Measurements from ENCODE around the gene TLE6.
"Not testable (repeated sequence)": the region's sequence is repeated elsewhere in the genome, so short reads cannot be mapped to it uniquely, and the experiment has no call there.

Gene TLE6

GRCh38 chr19:3034656-3035541 lies 57.5 kb downstream of the TLE6 start:
- peaks cover 29% of the 10 kb centered on the region for H3K4me1 Mint-ChIP-seq (ENCODE audit: low read depth)
- intact Hi-C loops (cut with micrococcal nuclease), result loop anchor here (5.0 kb wide), 1 partner anchor 58 kb away; the partner anchor contains the start of gene TLE6
- H3K4me3 Mint-ChIP-seq, result peak overlapping the region; percentile 83
- peaks cover 68% of the 10 kb centered on the region for H3K27me3 Mint-ChIP-seq
- no peaks in the 10 kb centered on the region for H3K36me3 Mint-ChIP-seq (ENCODE audit: low read depth)
- no peaks in the 10 kb centered on the region for H3K9me3 Mint-ChIP-seq
- peak overlapping the region; percentile 93 for H3K27ac Mint-ChIP-seq

GRCh38 chr19:3035542-3036118 lies 58.3 kb downstream of the TLE6 start:
- H3K36me3 Mint-ChIP-seq (ENCODE audit: low read depth), result no peaks in the 10 kb centered on the region
- H3K9me3 Mint-ChIP-seq, result no peaks in the 10 kb centered on the region
- H3K4me1 Mint-ChIP-seq (ENCODE audit: low read depth), result peaks cover 29% of the 10 kb centered on the region

GRCh38 chr19:3036119-3036976 lies 59.0 kb downstream of the TLE6 start:
- intact Hi-C loops (cut with micrococcal nuclease), result loop anchor here (5.0 kb wide), 1 partner anchor 59 kb away; the partner anchor contains the start of gene TLE6
- Mint-ChIP-seq H3K27me3 (peaks cover 65% of the 10 kb centered on the region), H3K9me3 (no peaks in the 10 kb centered on the region), H3K4me3 (peak overlapping the region; percentile 83), H3K27ac (peak overlapping the region; percentile 93), H3K36me3 (ENCODE audit: low read depth) (no peaks in the 10 kb centered on the region), H3K4me1 (ENCODE audit: low read depth) (peaks cover 29% of the 10 kb centered on the region)

More at GRCh38 chr19:3035542-3036118, 58.3 kb downstream of the TLE6 start:
- Mint-ChIP-seq H3K27me3 (peaks cover 68% of the 10 kb centered on the region), H3K4me3 (peak overlapping the region; percentile 83), H3K27ac (peak overlapping the region; percentile 93)
- intact Hi-C loops (cut with micrococcal nuclease), result loop anchor here (5.0 kb wide), 1 partner anchor 58 kb away; the partner anchor contains the start of gene TLE6

GRCh38 chr19:3036977-3037544 lies 59.7 kb downstream of the TLE6 start:
- Mint-ChIP-seq H3K27ac (peak overlapping the region; percentile 93), H3K4me1 (ENCODE audit: low read depth) (peaks cover 29% of the 10 kb centered on the region), H3K4me3 (peak overlapping the region; percentile 83), H3K27me3 (peaks cover 63% of the 10 kb centered on the region)
- not testable (repeated sequence) for H3K36me3 Mint-ChIP-seq (ENCODE audit: low read depth); H3K9me3 Mint-ChIP-seq
- intact Hi-C loops (cut with micrococcal nuclease), result loop anchor here (5.0 kb wide), 1 partner anchor 60 kb away; the partner anchor contains the start of gene TLE6

GRCh38 chr19:3038214-3038613 lies 60.9 kb downstream of the TLE6 start:
- Mint-ChIP-seq H3K27ac (no peak overlapping the region), H3K4me1 (ENCODE audit: low read depth) (peaks cover 29% of the 10 kb centered on the region), H3K4me3 (no peak overlapping the region), H3K9me3 (no peaks in the 10 kb centered on the region), H3K36me3 (ENCODE audit: low read depth) (no peaks in the 10 kb centered on the region), H3K27me3 (peaks cover 63% of the 10 kb centered on the region)
- intact Hi-C loops (cut with micrococcal nuclease), result loop anchor here (5.0 kb wide), 1 partner anchor 61 kb away; the partner anchor contains the start of gene TLE6

GRCh38 chr19:3039125-3039524 lies 61.8 kb downstream of the TLE6 start:
- no peaks in the 10 kb centered on the region for H3K36me3 Mint-ChIP-seq (ENCODE audit: low read depth)
- intact Hi-C loops (cut with micrococcal nuclease), result loop anchor here (5.0 kb wide), 1 partner anchor 62 kb away; the partner anchor contains the start of gene TLE6
- H3K27ac Mint-ChIP-seq, result no peak overlapping the region
- peaks cover 64% of the 10 kb centered on the region for H3K27me3 Mint-ChIP-seq
- H3K9me3 Mint-ChIP-seq, result no peaks in the 10 kb centered on the region
- H3K4me1 Mint-ChIP-seq (ENCODE audit: low read depth), result peaks cover 29% of the 10 kb centered on the region
- no peak overlapping the region for H3K4me3 Mint-ChIP-seq

GRCh38 chr19:3039641-3040077 lies 62.3 kb downstream of the TLE6 start:
- peaks cover 24% of the 10 kb centered on the region for H3K4me1 Mint-ChIP-seq (ENCODE audit: low read depth)
- intact Hi-C loops (cut with micrococcal nuclease), result loop anchor here (5.0 kb wide), 1 partner anchor 62 kb away; the partner anchor contains the start of gene TLE6
- peaks cover 64% of the 10 kb centered on the region for H3K27me3 Mint-ChIP-seq
- H3K36me3 Mint-ChIP-seq (ENCODE audit: low read depth), result no peaks in the 10 kb centered on the region
- H3K27ac Mint-ChIP-seq, result no peak overlapping the region
- H3K4me3 Mint-ChIP-seq, result no peak overlapping the region
- no peaks in the 10 kb centered on the region for H3K9me3 Mint-ChIP-seq

GRCh38 chr19:3041327-3041726 lies 64.0 kb downstream of the TLE6 start:
- H3K9me3 Mint-ChIP-seq, result no peaks in the 10 kb centered on the region
- H3K27ac Mint-ChIP-seq, result no peak overlapping the region
- H3K27me3 Mint-ChIP-seq, result peaks cover 78% of the 10 kb centered on the region
- H3K4me1 Mint-ChIP-seq (ENCODE audit: low read depth), result peaks cover 14% of the 10 kb centered on the region
- no peak overlapping the region for H3K4me3 Mint-ChIP-seq
- intact Hi-C loops (cut with micrococcal nuclease), result no loop called here
- H3K36me3 Mint-ChIP-seq (ENCODE audit: low read depth), result no peaks in the 10 kb centered on the region

GRCh38 chr19:3041761-3042620 lies 64.6 kb downstream of the TLE6 start:
- no peak overlapping the region for H3K27ac Mint-ChIP-seq
- H3K36me3 Mint-ChIP-seq (ENCODE audit: low read depth), result no peaks in the 10 kb centered on the region
- H3K4me3 Mint-ChIP-seq, result no peak overlapping the region
- no peaks in the 10 kb centered on the region for H3K9me3 Mint-ChIP-seq
- H3K4me1 Mint-ChIP-seq (ENCODE audit: low read depth), result peaks cover 8% of the 10 kb centered on the region
- intact Hi-C loops (cut with micrococcal nuclease), result no loop called here
- peaks cover 76% of the 10 kb centered on the region for H3K27me3 Mint-ChIP-seq

GRCh38 chr19:3042621-3043267 lies 65.4 kb downstream of the TLE6 start:
- H3K4me3 Mint-ChIP-seq, result no peak overlapping the region
- H3K4me1 Mint-ChIP-seq (ENCODE audit: low read depth), result peaks cover 11% of the 10 kb centered on the region
- no peaks in the 10 kb centered on the region for H3K9me3 Mint-ChIP-seq
- no peak overlapping the region for H3K27ac Mint-ChIP-seq
- intact Hi-C loops (cut with micrococcal nuclease), result no loop called here
- H3K27me3 Mint-ChIP-seq, result peaks cover 78% of the 10 kb centered on the region
- no peaks in the 10 kb centered on the region for H3K36me3 Mint-ChIP-seq (ENCODE audit: low read depth)

Data from dendritic cell treated with granulocyte-macrophage colony-stimulating factor and Interleukin-4, amounts not matched to agents 40 ng/mL and 50 ng/mL, for 4 days (primary cell).